ENCODE results near the gene SREK1. TPM values are rescaled to one million over a fixed set of nuclear protein-coding genes. Genes with fewer than 3 reads are reported as not detected.

The SREK1 gene
- total RNA-seq, 4 donors from 2014 or later = 63.0 to 118 (median 102) TPM

DNA sequence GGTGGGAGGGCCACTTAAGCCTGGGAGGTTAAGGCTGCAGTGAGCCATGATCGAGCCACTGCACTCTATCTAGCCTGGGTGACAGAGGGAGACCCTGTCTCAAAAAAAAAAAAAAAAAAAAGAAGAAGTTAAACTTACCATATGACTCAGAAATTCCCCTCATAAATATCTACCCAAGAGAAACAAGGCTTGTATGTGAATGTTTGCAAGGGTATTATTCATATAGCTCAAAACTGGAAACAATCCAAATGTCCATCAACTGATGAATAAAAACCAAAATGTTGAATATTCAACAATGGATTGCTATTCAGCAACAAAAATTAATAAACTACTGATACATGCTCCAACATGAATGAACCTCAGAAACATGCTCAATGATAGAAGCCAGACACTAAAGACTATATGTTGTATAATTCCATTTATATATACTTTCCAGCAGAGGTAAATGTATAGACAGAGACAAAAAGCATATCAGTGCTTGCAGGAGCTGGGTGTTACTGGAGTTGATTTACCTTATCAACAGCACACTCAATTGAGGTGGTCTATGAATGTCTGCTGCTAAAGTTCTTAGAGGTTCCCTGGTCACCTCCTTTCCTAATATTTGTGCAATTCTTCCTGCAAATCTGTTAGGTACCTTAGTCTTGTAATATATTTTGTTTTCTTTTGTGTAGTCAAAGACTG, 5.3 kb upstream of the SREK1 start:
- no peak overlapping the region for H3K4me3 ChIP-seq
- WGBS, 2 donors = 27 to 48% methylated on average over 1 of the region's 1 CpG
- no peaks in the 10 kb centered on the region for H3K27me3 ChIP-seq
- no peak for DNase-seq (ENCODE audit: low spot score in 2 of 2)
- H3K4me1 ChIP-seq = peaks cover 0 to 9% (median 2%) of the 10 kb centered on the region in 4 donors
- TF ChIP-seq POLR2A (IDR thresholded peaks at IDR 0.05) (no peak), EP300 (IDR thresholded peaks at IDR 0.05) (no peak)
- TF ChIP-seq, protein P1, sequence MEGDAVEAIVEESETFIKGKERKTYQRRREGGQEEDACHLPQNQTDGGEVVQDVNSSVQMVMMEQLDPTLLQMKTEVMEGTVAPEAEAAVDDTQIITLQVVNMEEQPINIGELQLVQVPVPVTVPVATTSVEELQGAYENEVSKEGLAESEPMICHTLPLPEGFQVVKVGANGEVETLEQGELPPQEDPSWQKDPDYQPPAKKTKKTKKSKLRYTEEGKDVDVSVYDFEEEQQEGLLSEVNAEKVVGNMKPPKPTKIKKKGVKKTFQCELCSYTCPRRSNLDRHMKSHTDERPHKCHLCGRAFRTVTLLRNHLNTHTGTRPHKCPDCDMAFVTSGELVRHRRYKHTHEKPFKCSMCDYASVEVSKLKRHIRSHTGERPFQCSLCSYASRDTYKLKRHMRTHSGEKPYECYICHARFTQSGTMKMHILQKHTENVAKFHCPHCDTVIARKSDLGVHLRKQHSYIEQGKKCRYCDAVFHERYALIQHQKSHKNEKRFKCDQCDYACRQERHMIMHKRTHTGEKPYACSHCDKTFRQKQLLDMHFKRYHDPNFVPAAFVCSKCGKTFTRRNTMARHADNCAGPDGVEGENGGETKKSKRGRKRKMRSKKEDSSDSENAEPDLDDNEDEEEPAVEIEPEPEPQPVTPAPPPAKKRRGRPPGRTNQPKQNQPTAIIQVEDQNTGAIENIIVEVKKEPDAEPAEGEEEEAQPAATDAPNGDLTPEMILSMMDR (IDR thresholded peaks at IDR 0.05) = no peak
- no peaks in the 10 kb centered on the region for H3K36me3 ChIP-seq
- no peak overlapping the region for H3K27ac ChIP-seq
- no peaks in the 10 kb centered on the region for H3K9me3 ChIP-seq

DNA sequence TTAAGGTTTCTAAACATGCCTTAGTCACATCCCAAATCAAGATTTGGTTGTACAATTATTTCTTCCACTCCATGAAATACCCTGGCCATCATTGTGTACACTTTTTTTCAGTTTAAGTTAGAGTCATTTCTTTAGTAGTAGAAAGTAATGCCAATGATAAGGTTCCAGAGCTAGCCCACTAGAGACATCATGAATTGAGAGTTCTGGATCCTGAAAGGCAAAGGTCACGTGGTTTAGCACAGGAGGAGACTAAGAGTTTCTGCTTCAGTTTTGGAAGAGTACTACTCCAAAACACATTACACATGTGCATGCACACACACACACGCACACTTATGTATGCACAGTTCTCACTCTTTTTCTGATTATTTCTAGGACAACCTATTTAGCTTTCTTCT, 4.8 kb upstream of the SREK1 start:
- Histone ChIP-seq H3K4me1 (peaks cover 0 to 9% (median 2%) of the 10 kb centered on the region in 4 donors), H3K27ac (no peak overlapping the region), H3K27me3 (no peaks in the 10 kb centered on the region), H3K9me3 (no peaks in the 10 kb centered on the region), H3K4me3 (no peak overlapping the region), H3K36me3 (no peaks in the 10 kb centered on the region)
- DNase-seq (ENCODE audit: low spot score in 2 of 2) = no peak
- WGBS, 2 donors = 82 to 90% methylated on average over 2 of the region's 2 CpGs
- TF ChIP-seq, protein P1 (IDR thresholded peaks at IDR 0.05) = no peak
- TF ChIP-seq POLR2A (IDR thresholded peaks at IDR 0.05) = no peak
- TF ChIP-seq EP300 (IDR thresholded peaks at IDR 0.05) = no peak

DNA sequence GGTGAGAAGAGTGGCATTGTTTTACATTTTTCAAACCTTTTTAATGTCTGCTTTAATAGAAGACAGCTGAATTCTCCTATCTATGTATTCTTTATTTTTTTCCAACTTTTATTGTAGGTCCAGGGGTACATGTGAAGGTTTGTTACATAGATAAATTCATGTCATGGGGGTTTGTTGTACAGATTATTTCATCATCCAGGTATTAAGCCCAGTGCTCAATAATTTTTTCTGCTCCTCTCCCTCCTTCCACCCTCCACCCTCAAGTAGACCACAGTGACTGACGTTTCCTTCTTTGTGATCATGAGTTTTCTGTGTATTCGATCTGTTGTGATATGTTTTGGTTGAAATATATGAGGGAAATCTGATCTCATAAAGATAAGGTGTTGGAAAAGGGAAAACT, 1.7 kb upstream of the SREK1 start:
- Histone ChIP-seq H3K9me3 (no peaks in the 10 kb centered on the region), H3K27me3 (no peaks in the 10 kb centered on the region), H3K27ac (no peak overlapping the region), H3K4me1 (peaks cover 0 to 29% (median 16%) of the 10 kb centered on the region in 4 donors), H3K4me3 (no peak overlapping the region), H3K36me3 (no peaks in the 10 kb centered on the region)
- no peak for TF ChIP-seq POLR2A (IDR thresholded peaks at IDR 0.05)
- TF ChIP-seq EP300 (IDR thresholded peaks at IDR 0.05) = no peak
- TF ChIP-seq, protein P1 (IDR thresholded peaks at IDR 0.05) = no peak
- no peak for DNase-seq (ENCODE audit: low spot score in 2 of 2)
- WGBS, 2 donors = 73 to 81% methylated on average over 2 of the region's 2 CpGs

DNA sequence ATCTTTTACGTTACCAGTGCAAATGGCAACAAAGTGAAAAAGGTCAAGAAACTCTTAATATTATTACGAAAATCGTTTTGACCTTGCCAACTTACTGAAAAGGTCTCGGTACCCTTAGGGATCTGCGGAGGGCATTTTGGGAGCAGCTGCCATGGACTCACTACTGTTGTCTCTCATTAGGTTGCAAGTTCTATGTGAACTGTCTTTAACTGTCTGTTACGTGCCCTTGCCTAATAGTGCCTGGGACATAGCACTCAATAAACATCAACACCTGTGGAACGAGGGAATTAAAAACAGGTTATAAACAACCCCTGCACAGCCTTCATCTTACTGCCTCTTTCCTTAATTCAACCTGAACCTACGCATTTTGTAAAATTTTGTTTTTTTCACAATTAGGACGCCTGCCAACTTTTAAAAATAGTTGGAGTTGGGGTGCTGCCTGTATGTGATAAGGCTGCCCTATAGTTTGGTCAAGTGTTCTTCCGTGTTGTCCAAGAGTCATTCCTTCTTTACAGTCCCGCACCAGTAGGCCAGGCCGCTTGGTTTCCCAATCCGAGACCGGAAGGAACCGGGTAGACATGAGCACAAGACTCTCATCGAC, 527 bp upstream of the SREK1 start:
- H3K4me3 ChIP-seq = peak overlapping the region; percentile 54 to 91 (median 84)
- H3K27ac ChIP-seq = peak overlapping the region; percentile 98 to 100 (median 98)
- H3K27me3 ChIP-seq = no peaks in the 10 kb centered on the region
- WGBS, 2 donors = 22% methylated on average over 16 of the region's 16 CpGs
- no peaks in the 10 kb centered on the region for H3K36me3 ChIP-seq
- peak in 1 of 2 donors; percentile 8 for DNase-seq (ENCODE audit: low spot score in 2 of 2)
- TF ChIP-seq EP300 (IDR thresholded peaks at IDR 0.05) (no peak), POLR2A (IDR thresholded peaks at IDR 0.05) (no peak)
- TF ChIP-seq, protein P1 (IDR thresholded peaks at IDR 0.05) = no peak
- peaks cover 0 to 39% (median 22%) of the 10 kb centered on the region in 4 donors for H3K4me1 ChIP-seq
- no peaks in the 10 kb centered on the region for H3K9me3 ChIP-seq

DNA sequence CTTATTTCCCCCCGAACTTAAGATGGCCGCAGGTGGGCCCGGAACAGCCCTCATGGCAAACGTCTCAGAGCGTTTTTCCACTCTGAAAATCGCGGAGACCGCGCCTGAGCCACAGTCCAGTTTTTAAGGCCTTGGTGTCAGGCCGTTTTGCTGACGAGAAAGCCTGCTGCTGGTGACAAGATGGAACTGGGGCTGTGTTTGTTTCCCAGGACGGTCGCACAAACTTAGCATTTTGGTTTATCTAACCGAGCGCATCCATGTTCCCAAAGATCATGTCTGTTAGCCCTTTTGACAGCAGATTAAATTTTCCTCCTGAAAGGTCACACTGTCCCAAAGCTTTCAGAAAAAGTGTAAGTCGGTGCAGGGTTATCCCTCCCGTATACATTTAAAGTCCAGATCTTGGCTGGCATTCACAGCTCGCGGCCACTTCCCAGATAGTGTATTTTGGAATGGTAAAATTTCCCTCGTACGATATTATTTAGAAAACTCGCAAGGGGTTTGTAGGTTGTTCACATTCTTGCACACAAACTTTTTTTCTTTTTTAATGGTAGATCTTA, 812 bp downstream of the SREK1 start:
- TF ChIP-seq POLR2A (IDR thresholded peaks at IDR 0.05) = no peak
- TF ChIP-seq, protein P1 (IDR thresholded peaks at IDR 0.05) = no peak
- no peak for TF ChIP-seq EP300 (IDR thresholded peaks at IDR 0.05)
- Histone ChIP-seq H3K4me1 (peaks cover 0 to 50% (median 22%) of the 10 kb centered on the region in 4 donors), H3K9me3 (no peaks in the 10 kb centered on the region), H3K27me3 (no peaks in the 10 kb centered on the region), H3K36me3 (no peaks in the 10 kb centered on the region), H3K4me3 (peak overlapping the region; percentile 54 to 91 (median 84)), H3K27ac (peak overlapping the region; percentile 98 to 100 (median 98))
- WGBS, 2 donors = 0 to 1% methylated on average over 22 of the region's 22 CpGs
- DNase-seq (ENCODE audit: low spot score in 2 of 2) = no peak

Data from tibial nerve (tissue), 4 donors.